ENCODE measurements around the gene UBR4.

The UBR4 gene

DNA sequence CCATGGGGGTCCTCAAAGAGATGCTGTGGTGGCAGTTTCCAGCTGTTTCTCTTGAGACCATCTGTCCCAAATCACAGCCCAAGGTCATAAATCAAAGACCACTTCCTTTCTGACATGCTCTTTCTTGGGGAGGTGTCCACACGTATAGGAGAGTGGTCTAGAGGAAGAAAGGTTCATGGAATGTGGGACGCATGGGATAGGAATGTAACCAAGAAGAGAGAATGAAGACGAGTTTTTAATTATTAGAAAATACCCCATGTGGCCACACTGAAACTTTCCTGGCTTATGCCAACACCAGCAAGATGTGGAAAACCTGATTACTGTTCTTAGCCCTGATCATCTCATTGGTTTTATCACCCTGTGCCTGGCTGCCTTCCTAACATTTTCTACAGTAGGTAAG lies 129.3 kb downstream of the UBR4 start:
- no peak for DNase-seq (ENCODE audit: low read depth)
- TF ChIP-seq, protein P1, sequence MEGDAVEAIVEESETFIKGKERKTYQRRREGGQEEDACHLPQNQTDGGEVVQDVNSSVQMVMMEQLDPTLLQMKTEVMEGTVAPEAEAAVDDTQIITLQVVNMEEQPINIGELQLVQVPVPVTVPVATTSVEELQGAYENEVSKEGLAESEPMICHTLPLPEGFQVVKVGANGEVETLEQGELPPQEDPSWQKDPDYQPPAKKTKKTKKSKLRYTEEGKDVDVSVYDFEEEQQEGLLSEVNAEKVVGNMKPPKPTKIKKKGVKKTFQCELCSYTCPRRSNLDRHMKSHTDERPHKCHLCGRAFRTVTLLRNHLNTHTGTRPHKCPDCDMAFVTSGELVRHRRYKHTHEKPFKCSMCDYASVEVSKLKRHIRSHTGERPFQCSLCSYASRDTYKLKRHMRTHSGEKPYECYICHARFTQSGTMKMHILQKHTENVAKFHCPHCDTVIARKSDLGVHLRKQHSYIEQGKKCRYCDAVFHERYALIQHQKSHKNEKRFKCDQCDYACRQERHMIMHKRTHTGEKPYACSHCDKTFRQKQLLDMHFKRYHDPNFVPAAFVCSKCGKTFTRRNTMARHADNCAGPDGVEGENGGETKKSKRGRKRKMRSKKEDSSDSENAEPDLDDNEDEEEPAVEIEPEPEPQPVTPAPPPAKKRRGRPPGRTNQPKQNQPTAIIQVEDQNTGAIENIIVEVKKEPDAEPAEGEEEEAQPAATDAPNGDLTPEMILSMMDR (IDR thresholded peaks at IDR 0.05; ENCODE audit: low read depth, low read length, missing control alignments), result no peak
- in situ Hi-C loops (cut with HindIII; ENCODE audit: low sequenced_read_pairs), result no loop called here
- no peak overlapping the region for H3K4me3 ChIP-seq (ENCODE audit: low read depth, low read length)

DNA sequence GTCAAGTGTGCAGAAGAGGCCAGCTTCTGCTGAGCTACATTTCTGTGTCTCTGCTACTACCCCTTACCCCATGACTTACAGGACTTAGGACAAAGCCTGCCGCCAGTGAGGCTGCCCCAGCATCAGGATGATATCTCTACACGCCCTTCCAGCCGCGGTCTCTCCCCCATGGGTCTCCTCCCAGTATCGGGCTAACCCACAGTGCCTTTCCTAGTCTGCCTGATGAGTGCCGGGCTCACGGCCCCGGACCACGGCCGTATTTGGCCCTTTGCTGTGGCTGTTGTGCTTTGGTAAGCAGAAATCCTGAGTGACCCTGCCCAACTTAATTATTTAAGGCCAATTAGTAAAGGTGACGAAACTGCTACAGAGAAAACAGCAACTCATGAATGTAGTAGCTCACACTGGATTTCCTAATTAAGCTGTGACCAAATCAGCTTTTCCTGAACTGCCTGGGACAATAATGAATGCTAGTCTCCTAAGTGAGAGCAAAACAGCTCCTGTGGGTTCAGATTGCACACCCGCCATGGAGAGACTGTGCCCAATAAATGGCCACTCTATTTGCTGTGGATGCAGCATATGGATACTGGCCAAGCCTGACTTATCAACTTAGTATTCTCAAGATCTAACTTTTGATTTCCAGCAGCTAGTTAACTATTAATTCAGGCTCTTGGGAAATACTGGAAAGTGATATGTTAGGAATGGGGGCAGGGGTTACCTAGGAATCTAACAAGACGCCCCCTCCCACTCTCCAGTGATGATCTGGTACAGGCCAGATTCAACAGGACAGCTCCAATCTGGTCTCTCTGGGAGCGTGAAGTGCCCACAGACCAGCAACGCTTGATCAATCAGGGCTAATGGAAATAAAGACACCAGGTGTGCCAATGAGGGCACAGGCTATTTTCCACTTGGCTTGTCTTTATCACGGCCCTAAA lies 130.3 kb downstream of the UBR4 start:
- in situ Hi-C loops (cut with HindIII; ENCODE audit: low sequenced_read_pairs), result no loop called here
- TF ChIP-seq, protein P1 (IDR thresholded peaks at IDR 0.05; ENCODE audit: low read depth, low read length, missing control alignments), result no peak
- H3K4me3 ChIP-seq (ENCODE audit: low read depth, low read length), result no peak overlapping the region
- DNase-seq (ENCODE audit: low read depth), result no peak

DNA sequence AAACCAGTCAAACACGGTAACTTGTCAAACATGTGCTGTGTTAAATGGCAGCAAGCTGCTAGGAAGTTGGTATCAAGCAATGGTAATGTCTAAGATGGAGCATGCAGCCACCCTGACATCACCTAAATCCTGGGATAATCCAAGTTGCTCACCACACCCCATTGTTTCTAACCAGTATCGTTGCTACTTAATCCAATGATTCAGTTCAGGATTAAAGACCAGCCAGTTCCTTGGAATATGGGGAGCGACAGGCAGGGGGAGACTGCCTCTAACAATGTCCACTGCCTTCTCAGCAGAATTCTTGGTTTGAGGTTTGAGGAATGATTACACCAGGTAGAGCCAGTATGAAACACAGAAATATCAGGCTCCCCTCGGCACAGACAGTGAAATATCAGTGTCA lies 131.5 kb downstream of the UBR4 start:
- TF ChIP-seq, protein P1 (IDR thresholded peaks at IDR 0.05; ENCODE audit: low read depth, low read length, missing control alignments), result no peak
- no peak for DNase-seq (ENCODE audit: low read depth)
- no peak overlapping the region for H3K4me3 ChIP-seq (ENCODE audit: low read depth, low read length)
- in situ Hi-C loops (cut with HindIII; ENCODE audit: low sequenced_read_pairs), result no loop called here

DNA sequence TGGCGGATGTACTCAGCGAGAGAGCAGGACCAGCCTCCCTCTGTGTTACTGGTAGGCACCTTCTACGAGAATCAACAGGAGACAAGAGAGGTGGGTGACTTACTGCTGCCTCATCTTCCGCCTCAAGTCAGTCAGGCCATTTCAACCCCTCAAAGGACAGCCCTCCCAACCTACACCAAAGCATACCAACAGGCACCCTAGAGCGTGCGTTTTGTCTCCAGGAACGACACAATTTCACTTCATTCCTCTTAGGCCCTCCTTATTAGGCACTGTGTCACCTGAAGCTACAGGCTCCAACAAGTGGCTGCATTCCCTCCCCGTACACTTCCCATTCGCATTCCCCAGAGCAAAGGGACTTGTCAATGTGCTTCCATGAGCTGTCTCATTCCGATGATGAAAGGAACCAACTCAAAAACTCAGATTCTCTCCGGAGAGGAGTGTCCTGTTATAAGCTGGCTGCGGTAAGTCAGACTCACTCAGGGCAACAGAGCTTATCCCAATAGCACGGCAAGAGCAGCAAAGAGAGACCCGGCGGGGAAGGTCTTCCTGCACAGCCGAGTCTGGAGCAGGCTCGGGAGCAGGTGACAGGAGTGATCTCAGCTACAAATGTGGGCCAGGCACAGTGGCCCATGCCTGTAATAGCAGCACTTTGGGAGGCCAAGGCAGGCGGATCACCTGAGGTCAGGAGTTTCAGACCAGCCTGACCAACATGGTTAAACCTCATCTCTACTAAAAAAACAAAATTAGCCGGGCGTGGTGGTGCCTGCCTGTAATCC lies 133.0 kb downstream of the UBR4 start:
- H3K4me3 ChIP-seq (ENCODE audit: low read depth, low read length), result no peak overlapping the region
- no peak for DNase-seq (ENCODE audit: low read depth)
- TF ChIP-seq, protein P1 (IDR thresholded peaks at IDR 0.05; ENCODE audit: low read depth, low read length, missing control alignments), result no peak
- in situ Hi-C loops (cut with HindIII; ENCODE audit: low sequenced_read_pairs), result no loop called here

DNA sequence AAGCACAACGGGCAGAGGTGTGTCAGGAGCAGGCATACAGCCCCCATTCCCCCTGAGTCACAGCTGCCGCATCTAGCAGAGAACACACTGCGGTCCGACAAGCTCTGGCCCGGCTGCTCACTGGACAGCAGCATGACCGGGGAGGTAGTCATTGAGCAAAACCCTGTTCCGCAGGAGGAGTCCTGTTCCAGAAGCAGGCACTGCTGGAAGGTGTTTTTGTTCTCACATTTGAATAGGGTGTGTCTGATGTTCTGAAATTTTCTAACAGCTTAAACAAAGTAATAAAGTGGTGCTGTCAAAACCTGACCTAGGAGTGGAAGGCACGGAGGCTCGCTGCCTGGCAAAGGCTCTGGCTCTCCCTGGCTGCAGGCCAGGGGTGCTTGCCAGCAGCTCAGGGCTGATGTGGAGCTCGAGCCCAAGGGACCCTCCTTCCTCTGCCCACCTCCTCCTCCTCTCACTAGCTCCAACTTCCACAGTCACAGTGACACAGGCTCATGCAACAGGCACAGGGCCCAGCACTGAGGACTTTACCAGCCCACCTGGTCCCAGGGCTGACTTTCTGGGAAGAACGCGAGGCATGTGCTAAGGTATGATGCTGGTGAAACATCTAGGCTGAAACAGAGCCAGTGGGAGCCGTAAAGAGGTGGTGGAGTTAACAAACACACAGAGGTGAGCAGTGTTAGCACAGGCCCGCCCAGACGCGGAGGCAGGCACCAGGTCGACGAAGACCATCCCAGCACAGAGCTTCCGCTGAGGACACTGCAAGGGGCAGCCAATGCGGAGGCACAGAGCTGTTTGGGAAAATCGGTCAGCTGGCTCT lies 135.0 kb downstream of the UBR4 start:
- TF ChIP-seq, protein P1 (IDR thresholded peaks at IDR 0.05; ENCODE audit: low read depth, low read length, missing control alignments), result no peak
- DNase-seq (ENCODE audit: low read depth), result no peak
- in situ Hi-C loops (cut with HindIII; ENCODE audit: low sequenced_read_pairs), result no loop called here
- no peak overlapping the region for H3K4me3 ChIP-seq (ENCODE audit: low read depth, low read length)

DNA sequence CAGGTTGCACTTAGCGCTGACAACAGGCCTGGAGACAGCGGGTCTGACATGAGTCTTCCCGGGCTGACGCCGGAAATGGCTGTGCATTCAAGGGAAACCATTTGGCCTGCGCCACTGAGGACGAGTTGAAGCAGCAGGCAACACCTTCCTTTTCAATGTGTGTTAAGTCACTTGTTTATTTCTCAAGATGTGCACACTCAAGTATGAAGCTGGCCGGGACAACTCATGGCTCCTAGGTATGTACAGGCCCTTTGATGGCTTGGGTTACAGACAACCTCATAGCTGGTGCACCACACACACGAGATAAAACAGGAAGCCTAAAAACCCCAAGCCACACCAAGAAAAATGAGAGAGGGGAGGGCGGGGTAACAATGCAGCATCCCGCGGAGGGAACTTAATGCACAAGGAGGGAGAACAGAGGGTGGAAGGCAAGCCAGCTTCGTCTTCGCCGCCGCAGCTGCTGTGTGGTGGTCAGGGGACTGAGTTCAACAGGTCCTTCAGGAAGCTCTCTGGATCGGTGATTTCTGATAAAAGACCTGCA lies 135.6 kb downstream of the UBR4 start:
- TF ChIP-seq, protein P1 (IDR thresholded peaks at IDR 0.05; ENCODE audit: low read depth, low read length, missing control alignments), result no peak
- in situ Hi-C loops (cut with HindIII; ENCODE audit: low sequenced_read_pairs), result no loop called here
- H3K4me3 ChIP-seq (ENCODE audit: low read depth, low read length), result no peak overlapping the region
- DNase-seq (ENCODE audit: low read depth), result no peak
